Umbilical cord (tissue), 2 donors: ENCODE data around the gene PVALB. TPM values are rescaled to one million over a fixed set of nuclear protein-coding genes. Genes with fewer than 3 reads are reported as not detected.
A peak's percentile ranks its signal among the peaks of the same experiment; 100 is the strongest.

ENCODE experiments used
- DNase-seq: peaks from one replicate; pipeline ENCODE4 v3.0.0-alpha.2; 2015; ENCODE audit warnings: low spot score
- total RNA-seq: library from RNA; depleted of rRNA; stranded (reverse); fragments of >200 nt; gene quantifications from one replicate; pipeline ENCODE4 v1.2.3, GENCODE V29; 2014; ENCODE audit warnings: low replicate concordance; ENCODE audit not compliant: insufficient read depth

Gene PVALB
- total RNA-seq, 1 donor from 2014 or later: 15.2 TPM

DNA sequence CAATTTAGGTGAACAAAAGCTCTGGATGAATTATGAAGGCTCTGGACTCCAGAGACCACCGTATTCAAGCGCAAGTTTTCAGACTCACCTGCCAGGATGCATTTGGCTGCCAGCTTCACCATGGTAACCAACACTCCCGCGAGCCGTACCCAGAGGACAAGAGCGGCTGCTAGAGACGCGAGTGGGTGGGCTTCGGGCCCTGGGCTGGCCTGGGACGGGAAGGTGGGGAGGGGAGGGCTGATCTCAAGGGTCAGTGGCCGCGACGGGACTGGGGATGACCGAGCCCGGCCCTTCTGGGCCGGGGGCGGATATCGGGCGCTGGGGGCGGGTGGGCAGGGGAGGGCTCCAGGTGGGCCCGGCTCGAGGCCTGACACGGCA, 41.3 kb downstream of the PVALB start:
- peak; percentile 25 for DNase-seq

- DNase-seq: peak; percentile 36
Observed at GRCh38 chr22:36773935-36774334, 42.9 kb downstream of the PVALB start.

DNA sequence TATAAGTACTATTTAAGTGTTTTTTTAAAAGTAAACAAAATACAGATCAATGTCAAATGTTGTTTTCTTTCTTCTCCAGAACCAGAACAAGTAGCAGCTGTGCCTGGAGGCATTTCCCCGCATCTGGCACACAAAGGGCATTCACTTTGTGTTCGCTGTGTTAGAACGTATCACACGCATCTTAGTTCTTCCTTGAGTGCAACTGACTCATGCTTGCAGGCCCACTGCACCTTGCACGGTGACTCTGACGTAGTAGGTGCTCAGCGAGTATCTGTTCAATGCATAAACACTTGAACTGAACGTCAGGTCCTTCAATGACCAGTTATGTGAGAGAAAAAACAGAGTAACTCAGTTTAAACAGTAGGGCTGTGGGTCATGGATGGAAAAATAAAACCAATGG, 44.4 kb downstream of the PVALB start:
- no peak for DNase-seq

DNA sequence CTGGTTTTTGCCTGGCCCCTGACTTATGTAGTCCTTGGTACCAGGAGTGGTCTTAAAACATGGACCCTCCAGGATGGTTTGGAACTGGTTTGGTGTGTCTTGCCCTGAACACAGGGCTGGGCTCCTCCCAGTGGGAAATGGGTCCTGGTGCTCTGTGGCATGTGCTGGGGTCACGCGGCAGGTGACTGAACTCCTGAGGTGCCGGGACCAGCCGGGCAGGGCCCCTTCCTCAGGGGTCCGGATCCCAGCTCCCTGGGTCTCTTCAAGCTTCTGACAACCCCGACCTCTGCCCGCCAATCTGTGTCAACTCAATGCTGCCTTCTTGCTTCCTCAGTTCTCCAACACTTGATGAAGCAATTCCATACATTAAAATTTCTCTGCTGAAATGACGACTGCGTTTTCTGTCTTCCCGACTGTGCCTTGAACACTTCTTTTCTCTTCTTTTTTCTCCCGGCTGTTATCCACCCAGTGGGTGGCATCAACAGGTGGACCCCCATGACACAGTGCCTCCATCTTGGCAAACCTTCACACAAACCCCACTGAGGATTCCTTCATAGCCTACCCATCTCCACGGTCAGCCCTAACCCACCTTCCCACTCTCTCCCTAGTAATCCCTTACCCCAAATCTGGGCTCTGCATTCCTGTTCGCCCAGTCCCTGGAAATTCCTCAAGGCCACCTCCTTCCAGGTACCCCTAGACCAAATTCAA, 45.3 kb downstream of the PVALB start:
- DNase-seq: no peak

GRCh38 chr22:36770513-36771231, 46.2 kb downstream of the PVALB start:
- no peak for DNase-seq

DNA sequence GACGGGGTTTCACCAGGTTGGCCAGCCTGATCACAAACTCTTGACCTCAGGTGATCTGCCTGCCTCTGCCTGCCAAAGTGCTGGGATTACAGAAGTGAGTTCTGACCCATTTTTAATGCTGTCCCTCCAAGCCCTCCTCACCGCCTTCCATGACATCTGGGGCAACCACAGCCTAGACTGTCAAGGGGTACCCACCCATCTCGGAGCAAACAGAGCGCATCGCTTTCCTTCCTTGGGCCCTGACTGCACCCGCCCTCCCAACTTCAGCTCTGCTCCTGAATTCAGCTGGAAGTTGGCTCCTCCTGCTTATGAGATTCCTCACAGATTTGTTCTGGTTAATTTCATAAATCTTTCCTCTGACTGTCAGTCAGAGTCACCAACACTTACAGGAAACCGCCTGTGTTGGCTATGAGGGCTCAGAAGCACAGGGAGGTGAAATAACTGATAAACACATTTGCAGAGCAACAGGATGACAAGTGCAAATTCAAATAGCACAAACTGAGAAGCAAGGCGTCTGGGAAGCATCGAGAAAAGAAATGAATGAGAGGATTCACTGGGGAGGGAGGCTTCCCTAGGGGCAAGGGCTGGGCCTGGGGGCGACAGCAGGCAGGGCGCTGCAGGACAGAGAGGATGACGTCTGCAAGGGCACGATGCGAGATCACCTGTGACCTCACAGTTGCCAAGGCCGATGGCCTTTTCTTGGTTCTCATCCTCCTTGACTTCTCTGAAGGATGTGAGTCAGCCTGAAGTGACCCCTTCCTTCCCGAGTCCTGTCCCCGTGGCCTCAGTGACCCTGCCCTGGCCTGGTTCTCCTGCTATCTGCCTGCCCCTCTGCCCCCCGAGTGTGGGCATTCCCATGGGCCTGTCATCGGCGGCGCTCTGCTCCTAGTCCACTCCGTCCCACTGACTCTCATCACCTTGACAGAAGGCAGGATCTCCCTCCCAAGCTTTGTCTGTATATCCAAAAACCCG, 47.0 kb downstream of the PVALB start:
- no peak for DNase-seq

GRCh38 chr22:36768616-36769015, 48.2 kb downstream of the PVALB start:
- no peak for DNase-seq

- no peak for DNase-seq
Observed at GRCh38 chr22:36768141-36768540, 48.7 kb downstream of the PVALB start.

- DNase-seq: no peak
Observed at GRCh38 chr22:36767035-36767775, 49.6 kb downstream of the PVALB start.

- DNase-seq: no peak
Observed at GRCh38 chr22:36765943-36766450, 50.8 kb downstream of the PVALB start.

- no peak for DNase-seq
Observed at GRCh38 chr22:36765131-36765942, 51.5 kb downstream of the PVALB start.

DNA sequence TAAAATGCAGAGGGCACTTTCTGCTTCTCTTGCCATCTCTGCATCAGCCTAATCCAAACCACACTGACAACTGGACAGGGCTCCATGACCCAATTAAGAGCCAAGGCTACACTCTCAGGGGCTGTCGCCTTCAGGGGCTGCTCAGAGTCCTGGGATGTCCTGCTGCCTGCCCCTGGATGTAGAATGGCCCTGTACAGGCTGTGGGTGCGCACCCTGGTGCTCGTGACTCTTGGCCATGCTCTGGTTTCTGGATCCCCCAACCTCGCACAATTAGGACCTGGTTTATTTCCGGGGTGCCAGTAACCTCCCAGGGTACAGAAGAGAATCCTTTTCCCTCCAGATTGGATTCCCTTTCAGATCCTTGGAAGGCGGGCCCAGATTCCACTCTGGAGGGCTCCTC, 52.2 kb downstream of the PVALB start:
- no peak for DNase-seq

- no peak for DNase-seq
Observed at GRCh38 chr22:36764060-36764459, 52.8 kb downstream of the PVALB start.

DNA sequence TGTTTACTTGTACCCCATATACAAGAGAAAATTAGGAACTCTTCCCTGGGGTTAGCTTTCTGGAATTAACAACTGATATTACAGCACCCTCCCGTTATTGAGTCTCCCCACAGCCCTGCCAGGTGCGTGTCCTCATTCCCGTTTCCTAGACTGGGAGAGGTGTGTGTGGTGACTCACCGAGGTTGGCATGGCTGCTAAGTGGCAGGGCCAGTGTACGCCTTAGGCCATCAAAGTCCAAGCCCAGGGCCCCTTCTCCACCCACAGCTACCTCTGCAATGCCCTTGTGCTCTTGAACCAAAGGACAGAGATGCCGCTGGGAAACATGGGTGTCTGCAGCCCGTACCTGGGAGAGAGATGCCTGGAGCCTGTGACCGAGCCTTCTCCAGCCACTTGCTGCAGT, 53.3 kb downstream of the PVALB start:
- DNase-seq: no peak

DNA sequence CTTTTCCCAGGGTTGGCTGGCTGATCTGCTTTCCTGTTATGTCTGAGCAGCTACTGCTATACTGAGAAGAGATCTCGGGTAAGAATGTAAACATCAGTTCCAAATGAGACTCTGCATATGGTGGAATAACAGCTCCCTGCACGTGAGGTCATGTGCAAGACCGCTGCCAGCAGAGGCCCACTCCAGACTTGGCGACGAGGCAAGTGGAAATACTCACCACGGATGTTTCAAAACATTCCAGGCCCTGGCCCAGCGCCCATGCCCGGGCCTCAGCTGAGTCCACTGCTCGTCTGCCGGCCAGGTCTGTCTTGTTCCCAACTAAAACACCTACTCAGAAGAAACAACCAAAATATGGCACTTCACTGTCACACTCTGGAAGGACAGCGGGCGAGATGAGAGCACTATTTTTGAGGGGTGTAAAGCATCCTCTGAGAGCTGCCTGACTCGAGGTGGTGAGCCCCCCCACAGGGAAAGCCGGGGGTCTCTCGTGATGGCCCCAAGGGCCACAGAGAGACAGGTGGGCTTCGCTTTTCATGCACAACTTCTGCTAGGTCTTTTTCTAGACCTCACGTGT, 54.1 kb downstream of the PVALB start:
- DNase-seq: no peak

GRCh38 chr22:36761553-36762240, 55.1 kb downstream of the PVALB start:
- no peak for DNase-seq

- no peak for DNase-seq
Observed at GRCh38 chr22:36760786-36761185, 56.0 kb downstream of the PVALB start.

- DNase-seq: no peak
Observed at GRCh38 chr22:36759481-36760159, 57.2 kb downstream of the PVALB start.

DNA sequence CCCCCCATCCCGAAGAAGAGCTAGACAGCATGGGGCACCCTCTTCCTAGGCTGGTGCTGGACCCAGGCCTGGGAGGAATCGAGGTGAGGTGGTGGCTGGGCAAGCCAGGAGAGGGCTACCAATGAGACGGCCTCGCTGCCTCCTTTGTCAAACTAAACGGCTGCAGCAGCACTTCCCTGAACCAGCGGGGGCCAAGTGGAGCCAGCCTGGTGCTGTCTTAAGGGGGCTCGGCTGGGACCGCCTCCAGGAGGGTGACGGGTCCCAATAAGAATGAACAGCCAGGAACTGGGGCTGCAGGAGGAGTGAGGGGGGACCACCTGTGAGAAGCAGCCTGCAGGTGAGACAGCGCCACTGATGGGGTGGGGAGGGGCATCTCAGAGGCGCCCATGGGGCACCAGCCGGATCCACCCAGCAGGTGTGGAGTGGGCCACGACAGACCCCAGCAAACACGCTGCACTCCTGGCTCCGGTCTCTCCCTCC, 58.0 kb downstream of the PVALB start:
- no peak for DNase-seq
